Keratinocyte (primary cell): ENCODE data around the gene UBAC2. TPM values are rescaled to one million over a fixed set of nuclear protein-coding genes. Genes with fewer than 3 reads are reported as not detected.

Source experiments
- DNase-seq: peaks from one replicate; pipeline ENCODE4 v3.0.0-alpha.2; 2011; ENCODE audit warnings: low read depth, missing footprints, low spot score
- FAIRE-seq: peaks from 2 replicates; lab custom pipeline; 2011; peaks lifted over from hg19 to GRCh38; lab: Jason Lieb, UNC
- H2AFZ ChIP-seq: 2 replicates; pipeline ENCODE4 v1.6.0; 2012; ENCODE audit warnings: low read length, control low read depth, inconsistent platforms; ENCODE audit not compliant: control insufficient read depth
- H3K27ac ChIP-seq: 2 replicates; pipeline ENCODE4 v1.5.1; 2011; ENCODE audit warnings: low read length; ENCODE audit not compliant: control insufficient read depth, insufficient read depth
- H3K27me3 ChIP-seq: 3 replicates; pipeline ENCODE4 v1.6.0; 2011; ENCODE audit warnings: low read length; ENCODE audit not compliant: control insufficient read depth, insufficient read depth; ENCODE audit errors: extremely low read depth
- H3K36me3 ChIP-seq, 2 experiments: 2 replicates in 1 of 2; 3 replicates in 1 of 2; pipeline ENCODE4 v1.5.1; 2011; ENCODE audit warnings: low read length in 2 of 2, mild to moderate bottlenecking in 1 of 2; ENCODE audit not compliant: control insufficient read depth in 2 of 2, insufficient read depth in 2 of 2; ENCODE audit errors: extremely low read depth in 1 of 2
- H3K4me1 ChIP-seq: 3 replicates; pipeline ENCODE4 v1.5.1; 2011; ENCODE audit warnings: low read length; ENCODE audit not compliant: control insufficient read depth, insufficient read depth; ENCODE audit errors: extremely low read depth
- H3K4me2 ChIP-seq: 3 replicates; pipeline ENCODE4 v1.6.0; 2011; ENCODE audit warnings: low read depth, low read length; ENCODE audit not compliant: control insufficient read depth, insufficient read depth; ENCODE audit errors: extremely low read depth
- H3K4me3 ChIP-seq, 3 experiments: fragments of 200-600 bp in 1 of 3; sonication (generic) in 1 of 3; 2 replicates in 2 of 3; 3 replicates in 1 of 3; pipeline ENCODE4 v1.5.1; 2011 to 2016; ENCODE audit warnings: low read length in 3 of 3, mild to moderate bottlenecking in 3 of 3, control low read depth in 2 of 3, inconsistent platforms in 1 of 3, low read depth in 1 of 3, mixed read lengths in 1 of 3, mixed run types in 1 of 3, moderate library complexity in 1 of 3; ENCODE audit not compliant: control insufficient read depth in 2 of 3, insufficient read depth in 2 of 3; ENCODE audit errors: extremely low read depth in 1 of 3
- H3K79me2 ChIP-seq: 2 replicates; pipeline ENCODE4 v1.6.0; 2012; ENCODE audit warnings: low read length; ENCODE audit not compliant: control insufficient read depth, insufficient read depth
- H3K9ac ChIP-seq: 3 replicates; pipeline ENCODE4 v1.6.0; 2011; ENCODE audit warnings: low read length; ENCODE audit not compliant: control insufficient read depth, insufficient read depth; ENCODE audit errors: extremely low read depth
- H3K9me1 ChIP-seq: 3 replicates; pipeline ENCODE4 v1.6.0; 2011; ENCODE audit warnings: low read length; ENCODE audit not compliant: control insufficient read depth, insufficient read depth; ENCODE audit errors: extremely low read depth
- H3K9me3 ChIP-seq: 2 replicates; pipeline ENCODE4 v1.5.1; 2012; ENCODE audit warnings: low read depth, low read length; ENCODE audit not compliant: control insufficient read depth
- H4K20me1 ChIP-seq: 3 replicates; pipeline ENCODE4 v1.6.0; 2011; ENCODE audit warnings: low read length; ENCODE audit not compliant: control insufficient read depth, insufficient read depth; ENCODE audit errors: extremely low read depth
- CTCF ChIP-seq, 3 experiments: IDR thresholded peaks in 1 of 3; conservative IDR thresholded peaks in 1 of 3; optimal IDR thresholded peaks in 1 of 3; 2 replicates in 2 of 3; 3 replicates in 1 of 3; pipeline versions ENCODE3 to v1.5.1; 2011; ENCODE audit warnings: low read length in 3 of 3, mild to moderate bottlenecking in 3 of 3, moderate library complexity in 2 of 3, control low read depth in 1 of 3, inconsistent platforms in 1 of 3; ENCODE audit not compliant: insufficient read depth in 2 of 3; ENCODE audit errors: extremely low read depth in 1 of 3
- EZH2 ChIP-seq: IDR thresholded peaks from one replicate; pipeline ENCODE4 v1.6.1; 2012; ENCODE audit warnings: inconsistent platforms, mild to moderate bottlenecking, low read length, moderate library complexity
- dilution Hi-C: fragments of 300-500 bp; cut with MboI; formaldehyde crosslinking; loops from one replicate; pipeline ENCODE4 v1.7.0; 2020; ENCODE audit warnings: low sequenced_read_pairs; ENCODE audit not compliant: extremely low pct_ligation_motif_present
- polyA plus RNA-seq, 5 experiments: library from polyadenylated mRNA; depleted of rRNA in 3 of 5; stranded (reverse) in 3 of 5; stranded (forward) in 1 of 5; unstranded in 1 of 5; fragments of >200 nt; gene quantifications; 1 replicate in 1 of 5; 2 replicates in 3 of 5; 3 replicates in 1 of 5; pipeline versions ENCODE4 v1.2.1 to v1.2.3, GENCODE V29; 2011 to 2012; ENCODE audit warnings: missing spikeins in 2 of 5, low read depth in 1 of 5, low replicate concordance in 1 of 5

UBAC2 gene
- polyA plus RNA-seq, 1 donor (not counting 4 experiments of a cell fraction or from before 2014, with no cell fraction given), result 104 TPM

DNA sequence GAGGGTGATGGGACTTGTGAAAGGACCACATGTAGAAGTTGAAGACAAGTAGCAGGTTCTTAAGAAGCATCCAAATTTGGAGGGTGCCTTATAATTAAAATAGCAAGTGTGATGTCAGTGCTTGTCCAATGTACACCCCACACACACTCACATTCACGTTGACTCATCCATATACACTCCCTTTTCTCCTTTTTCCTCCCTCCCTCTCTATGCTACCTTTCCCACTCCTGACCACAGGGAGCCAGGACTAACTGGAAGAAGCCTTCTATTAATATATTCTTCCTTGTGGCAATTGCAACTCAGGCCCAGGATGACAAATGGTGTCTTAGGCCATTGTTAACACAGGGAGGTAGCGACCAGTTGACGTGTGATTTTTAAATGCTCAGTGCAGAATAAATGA lies 122.8 kb downstream of the UBAC2 start:
- Histone ChIP-seq H3K79me2 (no peaks in the 10 kb centered on the region), H2AFZ (no peak overlapping the region), H3K36me3 (peaks cover 4 to 8% of the 10 kb centered on the region in 2 experiments), H4K20me1 (peaks cover 2% of the 10 kb centered on the region), H3K27me3 (no peaks in the 10 kb centered on the region), H3K4me2 (no peak overlapping the region), H3K9me3 (no peaks in the 10 kb centered on the region), H3K9me1 (no peaks in the 10 kb centered on the region), H3K9ac (no peak overlapping the region), H3K27ac (no peak overlapping the region), H3K4me3 (no peak overlapping the region), H3K4me1 (peaks cover 25% of the 10 kb centered on the region)
- FAIRE-seq (no peak), DNase-seq (no peak)
- dilution Hi-C loops, result no loop called here
- TF ChIP-seq CTCF (optimal IDR thresholded peaks at IDR 0.05 in 1 of 3, IDR thresholded peaks at IDR 0.05 in 1 of 3, conservative IDR thresholded peaks at IDR 0.05 in 1 of 3; ENCODE audit: extremely low read depth in 1 of 3, insufficient read depth in 2 of 3, low read length in 3 of 3), result no peak

DNA sequence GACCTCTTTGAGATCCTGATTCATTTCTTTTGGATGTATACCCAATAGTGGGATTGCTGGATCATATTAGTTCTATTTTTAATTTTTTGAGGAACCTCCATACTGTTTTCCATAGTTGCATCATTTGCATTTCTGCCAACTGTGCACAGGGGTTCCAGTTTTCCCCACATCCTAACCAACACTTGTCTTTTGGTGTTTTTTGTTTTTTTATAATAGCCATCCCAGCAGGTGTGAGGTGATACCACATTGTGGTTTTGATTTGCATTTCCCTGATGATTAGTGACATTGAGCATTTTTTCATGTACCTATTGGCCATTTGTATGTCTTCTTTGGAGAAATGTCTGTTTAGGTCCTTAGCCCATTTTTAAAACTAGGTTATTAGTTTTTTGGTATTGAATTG lies 125.4 kb downstream of the UBAC2 start:
- Histone ChIP-seq H3K9me3 (no peaks in the 10 kb centered on the region), H3K27ac (no peak overlapping the region), H3K4me1 (peaks cover 22% of the 10 kb centered on the region), H3K27me3 (no peaks in the 10 kb centered on the region), H3K79me2 (no peaks in the 10 kb centered on the region), H2AFZ (no peak overlapping the region), H3K36me3 (peaks cover 3 to 7% of the 10 kb centered on the region in 2 experiments), H3K9ac (no peak overlapping the region), H3K4me3 (no peak overlapping the region), H4K20me1 (peaks cover 2% of the 10 kb centered on the region), H3K4me2 (no peak overlapping the region), H3K9me1 (no peaks in the 10 kb centered on the region)
- FAIRE-seq (no peak), DNase-seq (no peak)
- TF ChIP-seq EZH2 (no peak), CTCF (optimal IDR thresholded peaks at IDR 0.05 in 1 of 3, IDR thresholded peaks at IDR 0.05 in 1 of 3, conservative IDR thresholded peaks at IDR 0.05 in 1 of 3; ENCODE audit: extremely low read depth in 1 of 3, insufficient read depth in 2 of 3, low read length in 3 of 3) (no peak)
- dilution Hi-C loops, result no loop called here
